Kidney (tissue), 14 donors: Measurements from ENCODE around the gene FLRT3. TPM values are rescaled to one million over a fixed set of nuclear protein-coding genes. Genes with fewer than 3 reads are reported as not detected.

Experiments used
- DNase-seq, 5 donors: peaks; one replicate each; pipeline ENCODE4 v3.0.0-alpha.2; 2013 to 2020
- FAIRE-seq: peaks from 2 replicates; lab custom pipeline; 2012; peaks lifted over from hg19 to GRCh38; lab: Jason Lieb, UNC
- H3K27ac ChIP-seq, 2 donors: one replicate each; pipeline ENCODE4 v1.7.0; 2013; ENCODE audit warnings: low read depth in 2 of 2, low read length in 2 of 2, inconsistent platforms in 1 of 2
- H3K27me3 ChIP-seq: one replicate; pipeline ENCODE4 v1.7.1; 2013; ENCODE audit warnings: low read length, inconsistent platforms; ENCODE audit not compliant: control insufficient read depth, insufficient read depth
- H3K36me3 ChIP-seq, 3 donors: one replicate each; pipeline versions ENCODE4 v1.7.0 to v1.7.1; 2013; ENCODE audit warnings: low read length in 3 of 3, control low read depth in 1 of 3, inconsistent platforms in 1 of 3; ENCODE audit not compliant: insufficient read depth in 3 of 3, control insufficient read depth in 2 of 3
- H3K4me1 ChIP-seq, 3 donors: one replicate each; pipeline versions ENCODE4 v1.7.0 to v1.7.1; 2013; ENCODE audit warnings: low read length in 3 of 3, inconsistent platforms in 1 of 3, low read depth in 1 of 3; ENCODE audit not compliant: control insufficient read depth in 2 of 3, insufficient read depth in 2 of 3
- H3K4me3 ChIP-seq, 3 donors: one replicate each; pipeline versions ENCODE4 v1.7.0 to v1.8.1; 2013; ENCODE audit warnings: low read length in 3 of 3, control low read depth in 1 of 3, inconsistent platforms in 1 of 3
- H3K9ac ChIP-seq, 3 donors: one replicate each; pipeline versions ENCODE4 v1.7.0 to v1.7.1; 2013; ENCODE audit warnings: low read length in 3 of 3, control low read depth in 1 of 3, inconsistent platforms in 1 of 3
- H3K9me3 ChIP-seq, 3 donors: one replicate each; pipeline versions ENCODE4 v1.7.0 to v1.7.1; 2013; ENCODE audit warnings: low read length in 3 of 3, control low read depth in 1 of 3, inconsistent platforms in 1 of 3; ENCODE audit not compliant: control insufficient read depth in 2 of 3, insufficient read depth in 1 of 3
- intact Hi-C: fragments of 100-400 bp; cut with DNase I; formaldehyde crosslinking; loops from one replicate; pipeline ENCODE4 v1.11.1; 2022
- polyA plus RNA-seq: library from polyadenylated mRNA; stranded (reverse); fragments of 350-450 nt; fragmentation: Illumina TruSeq; extraction: RNeasy Lipid Tissue Mini Kit (QIAGEN cat#74804); gene quantifications from one replicate; pipeline ENCODE4 v1.2.3, GENCODE V29; 2014; ENCODE audit warnings: low read depth, low replicate concordance; ENCODE audit not compliant: insufficient read depth
- total RNA-seq: library from RNA; stranded (reverse); fragmentation: NEBNext Ultra II Directional; extraction: Animal tissue kit (Norgen Biotek cat#: 25700); gene quantifications from one replicate; pipeline ENCODE4 v1.2.1, GENCODE V29; 2021
- TF ChIP-seq, protein P1 (sequence below): IDR thresholded peaks from 3 replicates; pipeline ENCODE4 v1.5.1; 2012; ENCODE audit warnings: mild to moderate bottlenecking, moderate library complexity, borderline replicate concordance; ENCODE audit not compliant: insufficient read depth; ENCODE audit errors: extremely low read depth
- donor health status: control.
- donor health status: control.
- donor health status: control.
- donor health status: control.
- donor health status: control.
- donor health status: DM: yes; HTN: yes; CAD: no.
- donor health status: Normal renal cell carcinoma (clear cell type).

Gene FLRT3
- total and polyA plus RNA-seq, 2 donors from 2014 or later = 14.2 to 70.3 TPM

GRCh38 chr20:14310977-14311627, 26.3 kb downstream of the FLRT3 start:
- no peak overlapping the region for H3K4me3 ChIP-seq
- H3K27ac ChIP-seq = no peak overlapping the region
- no peak for DNase-seq
- intact Hi-C loops = no loop called here
- H3K9ac ChIP-seq = no peak overlapping the region
- no peak for FAIRE-seq
- H3K36me3 ChIP-seq = no peaks in the 10 kb centered on the region
- TF ChIP-seq, protein P1, sequence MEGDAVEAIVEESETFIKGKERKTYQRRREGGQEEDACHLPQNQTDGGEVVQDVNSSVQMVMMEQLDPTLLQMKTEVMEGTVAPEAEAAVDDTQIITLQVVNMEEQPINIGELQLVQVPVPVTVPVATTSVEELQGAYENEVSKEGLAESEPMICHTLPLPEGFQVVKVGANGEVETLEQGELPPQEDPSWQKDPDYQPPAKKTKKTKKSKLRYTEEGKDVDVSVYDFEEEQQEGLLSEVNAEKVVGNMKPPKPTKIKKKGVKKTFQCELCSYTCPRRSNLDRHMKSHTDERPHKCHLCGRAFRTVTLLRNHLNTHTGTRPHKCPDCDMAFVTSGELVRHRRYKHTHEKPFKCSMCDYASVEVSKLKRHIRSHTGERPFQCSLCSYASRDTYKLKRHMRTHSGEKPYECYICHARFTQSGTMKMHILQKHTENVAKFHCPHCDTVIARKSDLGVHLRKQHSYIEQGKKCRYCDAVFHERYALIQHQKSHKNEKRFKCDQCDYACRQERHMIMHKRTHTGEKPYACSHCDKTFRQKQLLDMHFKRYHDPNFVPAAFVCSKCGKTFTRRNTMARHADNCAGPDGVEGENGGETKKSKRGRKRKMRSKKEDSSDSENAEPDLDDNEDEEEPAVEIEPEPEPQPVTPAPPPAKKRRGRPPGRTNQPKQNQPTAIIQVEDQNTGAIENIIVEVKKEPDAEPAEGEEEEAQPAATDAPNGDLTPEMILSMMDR = no peak
- H3K4me1 ChIP-seq = no peaks in the 10 kb centered on the region
- H3K9me3 ChIP-seq = no peaks in the 10 kb centered on the region
- H3K27me3 ChIP-seq = no peaks in the 10 kb centered on the region

DNA sequence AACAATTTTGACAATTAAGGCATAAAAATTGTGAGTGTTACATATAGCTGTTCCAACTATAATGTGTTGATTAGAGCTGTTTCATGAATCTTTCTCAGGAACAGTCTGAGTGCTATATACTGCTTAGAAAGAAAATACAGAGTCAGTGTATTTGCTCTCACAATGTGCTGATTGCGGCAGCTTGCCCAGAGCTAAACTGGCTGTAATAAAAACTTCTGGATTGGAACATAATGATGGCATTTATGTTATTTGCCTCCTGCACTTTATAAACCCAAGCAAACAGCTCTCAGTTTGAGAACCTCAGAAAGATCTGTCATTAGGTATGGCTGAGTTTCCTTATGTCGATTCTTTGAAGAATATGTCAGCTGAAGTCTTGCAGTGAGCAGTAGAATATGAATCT, 29.5 kb downstream of the FLRT3 start:
- peak overlapping the region in 1 of 3 donors; percentile 13 for H3K4me3 ChIP-seq
- intact Hi-C loops = no loop called here
- H3K27ac ChIP-seq = no peak overlapping the region
- H3K36me3 ChIP-seq = no peaks in the 10 kb centered on the region
- H3K9ac ChIP-seq = peak overlapping the region in 1 of 3 donors; percentile 14
- no peaks in the 10 kb centered on the region for H3K4me1 ChIP-seq
- no peak for FAIRE-seq
- TF ChIP-seq, protein P1 = no peak
- no peaks in the 10 kb centered on the region for H3K9me3 ChIP-seq
- no peaks in the 10 kb centered on the region for H3K27me3 ChIP-seq
- peak in 2 of 5 donors; percentile 33 to 40 for DNase-seq

DNA sequence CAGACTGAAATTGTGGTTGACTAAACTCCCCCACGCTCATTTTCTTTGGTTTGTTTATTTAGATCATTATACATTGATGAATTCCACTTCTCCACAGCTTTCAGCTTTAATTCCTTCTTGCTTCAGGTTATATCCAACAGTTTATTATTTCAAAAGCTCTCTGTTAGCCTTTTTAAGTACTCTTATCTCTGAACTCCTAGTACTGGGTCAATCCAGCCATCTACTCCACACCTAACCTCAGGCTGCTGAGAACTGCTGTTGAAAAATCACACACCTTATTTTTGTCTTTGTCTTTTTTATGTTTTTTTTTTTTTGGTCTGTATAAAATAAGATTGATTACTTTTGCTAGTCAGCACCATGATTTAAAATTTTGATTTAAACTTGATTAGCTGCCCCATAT, 32.9 kb downstream of the FLRT3 start:
- H3K9me3 ChIP-seq = no peaks in the 10 kb centered on the region
- no peaks in the 10 kb centered on the region for H3K27me3 ChIP-seq
- TF ChIP-seq, protein P1 = no peak
- H3K4me3 ChIP-seq = peak overlapping the region in 1 of 3 donors; percentile 19
- H3K4me1 ChIP-seq = no peaks in the 10 kb centered on the region
- H3K27ac ChIP-seq = no peak overlapping the region
- no peak for DNase-seq
- intact Hi-C loops = no loop called here
- FAIRE-seq = no peak
- no peaks in the 10 kb centered on the region for H3K36me3 ChIP-seq
- H3K9ac ChIP-seq = no peak overlapping the region

GRCh38 chr20:14303651-14304050, 33.8 kb downstream of the FLRT3 start:
- no peaks in the 10 kb centered on the region for H3K9me3 ChIP-seq
- H3K4me1 ChIP-seq = no peaks in the 10 kb centered on the region
- H3K36me3 ChIP-seq = no peaks in the 10 kb centered on the region
- no peak overlapping the region for H3K9ac ChIP-seq
- FAIRE-seq (no peak), DNase-seq (no peak)
- H3K4me3 ChIP-seq = no peak overlapping the region
- intact Hi-C loops = no loop called here
- no peaks in the 10 kb centered on the region for H3K27me3 ChIP-seq
- no peak overlapping the region for H3K27ac ChIP-seq
- TF ChIP-seq, protein P1 = no peak
